ENCODE data around the gene PRKCE.

PRKCE gene

DNA sequence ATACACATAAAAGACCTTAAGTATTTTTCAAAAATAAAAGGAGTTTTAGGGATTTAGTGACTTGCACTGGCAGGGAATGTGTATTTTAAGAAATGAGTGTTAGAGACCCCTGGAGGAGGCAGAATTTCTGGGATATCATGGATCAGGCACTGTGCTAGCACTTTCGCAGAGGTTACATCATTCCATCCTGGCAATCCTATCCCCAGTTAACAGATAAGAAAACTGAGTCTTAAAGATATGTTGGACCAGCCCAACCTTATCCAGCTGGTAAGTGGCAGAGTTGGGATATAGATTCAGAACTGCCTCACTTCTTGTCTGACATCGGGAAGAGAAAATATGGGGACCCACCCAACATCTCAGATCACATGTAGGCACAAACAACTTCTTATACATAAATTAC, 485.5 kb downstream of the PRKCE start:
- no peak for DNase-seq

DNA sequence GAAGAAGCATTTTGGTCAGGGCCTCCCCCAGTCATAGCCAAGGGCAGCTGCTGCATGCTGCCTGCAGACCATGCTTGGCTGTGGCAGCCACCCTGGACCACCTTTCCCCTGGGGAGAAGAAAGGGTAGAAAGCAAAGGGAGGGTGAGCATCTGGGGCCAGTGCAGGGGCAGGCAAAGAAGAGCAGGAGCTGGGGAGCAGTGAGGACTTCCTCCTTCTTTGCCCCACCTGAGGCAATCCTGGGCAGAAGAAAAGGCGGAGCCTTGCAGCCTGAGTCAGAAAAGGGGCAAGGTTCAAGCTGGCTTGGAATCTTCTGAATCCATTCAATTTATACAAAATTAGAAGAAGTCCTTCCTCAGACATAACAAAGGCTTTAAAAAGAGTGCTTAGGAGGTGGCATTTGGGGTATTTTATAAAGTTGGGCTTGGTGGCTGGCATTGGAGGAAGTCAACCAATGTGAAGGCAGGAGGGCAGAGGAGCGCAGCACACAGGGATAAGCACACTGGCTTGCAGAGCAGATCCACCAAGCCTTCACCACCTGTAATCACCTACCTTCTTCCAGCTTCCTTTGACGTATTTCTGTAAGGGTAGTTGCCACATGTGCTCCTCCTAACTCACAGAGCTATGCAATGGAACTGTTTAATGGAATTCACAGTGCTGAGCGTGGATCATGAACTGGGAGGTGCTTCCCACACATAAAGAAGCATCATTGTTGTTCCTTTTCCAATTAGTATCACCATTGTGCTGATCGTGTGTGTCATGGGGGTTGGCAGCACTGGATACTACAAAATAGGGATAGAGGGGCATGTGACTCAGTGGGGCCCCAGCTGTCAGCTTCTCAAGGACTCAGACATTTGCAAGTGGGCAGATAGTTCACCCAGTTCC, 491.3 kb downstream of the PRKCE start:
- no peak for DNase-seq

DNA sequence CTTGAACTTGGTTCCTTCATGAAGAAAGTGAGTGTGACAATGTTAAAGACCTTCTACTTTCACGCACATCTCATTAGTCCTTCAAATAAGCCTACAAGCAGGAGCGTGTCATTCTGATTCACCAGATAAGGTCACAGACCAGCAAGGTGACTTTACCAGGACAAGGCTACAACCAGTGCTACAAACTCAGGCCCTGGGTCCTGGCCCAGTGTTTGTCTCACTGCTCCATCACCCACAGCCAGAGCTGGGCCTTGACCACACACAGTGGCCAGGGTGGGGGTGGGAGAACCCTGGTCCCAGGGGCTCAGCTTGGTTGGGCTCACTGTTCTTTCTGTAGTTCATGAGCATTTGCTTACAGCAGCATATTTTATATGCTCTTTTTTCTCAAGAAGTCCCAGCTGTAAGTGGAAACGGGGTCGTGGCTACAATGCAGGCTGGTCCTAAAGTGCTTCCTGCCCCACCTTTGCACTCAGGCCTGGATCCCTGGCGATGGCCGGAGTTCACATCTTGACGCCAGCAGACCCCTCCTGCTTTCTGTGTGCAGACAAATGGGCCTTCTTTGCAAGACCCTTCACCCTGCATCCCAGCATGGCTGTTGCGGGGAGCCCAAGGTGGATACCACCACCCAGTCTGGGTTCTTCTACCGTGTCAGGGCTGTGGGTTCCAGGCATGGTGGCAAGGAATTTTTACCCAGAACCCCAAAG, 492.1 kb downstream of the PRKCE start:
- DNase-seq: no peak

DNA sequence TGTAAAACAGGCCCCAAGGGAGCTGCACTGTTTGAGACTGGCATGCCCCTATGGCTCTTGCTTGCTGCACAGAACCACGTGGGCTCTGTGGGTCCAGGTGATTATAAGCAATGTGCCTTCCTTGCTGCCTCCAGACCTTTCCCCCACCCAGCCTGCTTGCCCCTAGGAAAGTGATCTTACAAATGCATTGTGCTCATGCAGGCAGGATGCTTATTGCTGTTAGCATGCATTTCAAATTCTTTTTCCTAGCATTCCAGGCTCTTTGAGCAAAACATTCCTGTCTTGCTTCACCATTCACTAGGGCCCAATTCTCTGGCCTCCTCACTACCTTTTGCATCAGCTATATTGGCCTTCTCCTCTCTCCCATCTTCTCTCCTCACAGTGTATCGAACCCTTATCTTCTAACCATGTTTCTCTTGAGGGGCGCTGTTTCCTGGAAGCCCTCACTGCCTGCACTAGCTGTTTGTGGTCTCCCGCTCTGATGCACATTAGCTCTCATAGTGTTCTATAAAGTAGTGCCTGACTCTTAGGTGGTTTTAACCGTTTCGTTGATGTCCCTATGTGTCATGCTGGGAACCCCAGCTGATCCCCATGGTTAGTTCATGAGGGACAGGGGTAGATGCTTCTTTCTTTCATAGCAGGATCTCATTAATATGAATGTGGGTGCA, 492.8 kb downstream of the PRKCE start:
- DNase-seq: no peak

DNA sequence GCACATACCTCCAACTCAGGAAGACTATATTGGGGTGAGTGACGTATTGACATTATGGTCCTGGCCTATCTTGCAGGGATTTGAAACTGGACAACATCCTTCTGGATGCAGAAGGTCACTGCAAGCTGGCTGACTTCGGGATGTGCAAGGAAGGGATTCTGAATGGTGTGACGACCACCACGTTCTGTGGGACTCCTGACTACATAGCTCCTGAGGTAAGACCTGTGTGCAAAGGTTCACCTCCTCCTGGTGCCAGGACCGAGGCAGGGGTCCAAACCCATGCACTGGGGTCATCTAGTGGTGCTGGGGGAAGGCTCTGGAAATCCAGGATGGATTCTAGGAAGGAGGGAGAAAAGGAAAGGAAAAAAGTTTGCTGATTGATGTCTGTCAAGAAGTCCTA, 493.5 kb downstream of the PRKCE start:
- DNase-seq: no peak

DNA sequence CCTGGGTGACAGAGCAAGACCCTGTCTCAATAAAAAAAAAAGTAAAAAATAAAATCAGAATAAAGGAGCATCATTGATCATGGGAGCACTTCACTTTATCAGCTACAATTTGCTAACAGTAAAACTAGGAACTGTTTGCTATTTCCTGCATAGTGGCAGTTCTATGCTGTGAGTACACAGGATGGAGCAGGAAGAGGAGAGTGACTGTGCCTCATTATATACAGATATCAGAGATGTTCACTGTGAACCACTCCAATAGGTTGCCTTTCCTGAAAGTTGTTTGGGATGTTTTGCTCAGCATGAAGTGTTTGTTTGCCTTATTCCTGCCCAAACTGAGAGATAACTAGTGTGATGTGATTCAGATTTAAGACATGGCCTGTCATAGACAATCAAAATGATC, 494.4 kb downstream of the PRKCE start:
- DNase-seq: no peak

DNA sequence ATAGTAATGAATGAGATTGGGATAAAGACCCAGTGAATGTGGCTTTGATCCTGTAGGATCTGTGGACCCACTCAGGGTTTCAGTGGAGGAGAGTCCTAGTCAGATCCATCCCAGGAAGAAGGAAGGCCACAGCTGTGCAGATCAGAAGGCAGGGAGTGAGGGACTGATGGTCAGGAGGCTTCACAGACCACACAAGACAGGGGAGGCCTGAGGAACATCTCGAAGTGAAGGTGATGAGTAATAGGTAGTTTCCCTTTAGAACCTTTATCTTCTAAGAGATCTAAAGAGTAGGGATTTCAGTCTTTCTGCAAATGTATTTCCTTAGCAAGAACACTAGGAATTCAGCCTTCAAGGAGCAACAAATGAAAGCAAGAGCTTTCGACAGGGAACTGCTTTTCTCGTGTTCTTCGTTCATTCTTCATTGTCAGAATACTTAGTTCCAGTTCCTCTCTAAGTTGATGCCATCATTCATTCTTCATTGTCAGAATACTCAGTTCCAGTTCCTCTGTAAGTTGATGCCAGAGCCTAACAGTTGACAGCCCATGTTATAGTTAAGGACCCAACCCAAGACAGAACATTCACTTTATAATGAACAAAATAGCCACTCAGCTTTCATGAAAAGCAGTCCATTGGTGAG, 495.5 kb downstream of the PRKCE start:
- DNase-seq: no peak

DNA sequence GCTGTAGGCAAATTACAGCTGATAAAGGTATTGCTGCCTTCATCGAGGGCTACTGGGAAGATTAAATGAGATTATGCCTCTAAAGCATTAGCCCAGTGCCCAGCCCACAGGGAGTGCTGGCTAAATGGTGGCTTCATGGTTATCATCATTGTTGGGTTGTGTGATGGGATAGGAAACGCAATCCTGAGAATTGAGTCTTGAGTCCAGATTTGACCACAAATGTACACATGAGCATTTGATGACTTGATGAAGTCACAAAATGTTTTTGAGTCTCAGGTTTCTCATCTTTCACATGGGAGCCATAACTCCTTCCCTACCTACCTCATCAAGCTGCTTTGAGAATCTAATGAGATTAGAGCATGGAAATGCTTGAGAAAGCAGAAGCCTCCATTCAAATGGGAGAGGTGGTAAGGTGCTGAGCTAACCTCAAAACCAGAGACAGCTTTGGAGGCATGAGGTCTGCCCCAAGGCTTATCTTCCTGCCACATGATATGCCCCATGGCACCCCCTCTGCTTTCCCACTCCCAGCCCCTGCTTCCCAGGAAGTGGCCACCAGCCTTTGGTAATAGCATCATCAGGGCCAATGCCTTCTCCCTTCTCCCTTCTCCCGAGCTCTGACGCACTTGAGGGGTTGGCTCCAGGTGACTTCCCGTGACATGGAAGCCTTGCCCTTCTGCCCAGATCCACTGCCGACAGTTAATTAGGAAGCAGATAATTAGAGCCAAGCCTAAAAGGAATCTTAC, 496.3 kb downstream of the PRKCE start:
- DNase-seq: no peak

DNA sequence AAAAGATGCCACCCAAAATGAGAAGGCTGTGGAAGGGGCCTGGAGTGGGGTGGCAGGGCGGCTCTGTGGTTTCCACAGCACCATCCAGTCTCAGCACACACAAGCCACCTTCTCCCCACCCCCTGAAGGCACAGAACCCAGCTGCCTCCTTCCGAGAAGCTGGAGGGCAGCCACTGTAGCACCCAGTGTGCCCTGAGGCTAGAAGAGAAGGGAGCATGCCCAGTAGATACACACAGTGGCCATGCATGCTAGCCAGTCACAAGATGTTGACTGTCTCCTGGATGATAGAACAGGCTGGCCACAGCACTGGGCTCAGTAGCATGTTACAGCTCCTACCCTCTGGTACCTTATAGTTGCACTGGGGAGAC, 496.9 kb downstream of the PRKCE start:
- no peak for DNase-seq

DNA sequence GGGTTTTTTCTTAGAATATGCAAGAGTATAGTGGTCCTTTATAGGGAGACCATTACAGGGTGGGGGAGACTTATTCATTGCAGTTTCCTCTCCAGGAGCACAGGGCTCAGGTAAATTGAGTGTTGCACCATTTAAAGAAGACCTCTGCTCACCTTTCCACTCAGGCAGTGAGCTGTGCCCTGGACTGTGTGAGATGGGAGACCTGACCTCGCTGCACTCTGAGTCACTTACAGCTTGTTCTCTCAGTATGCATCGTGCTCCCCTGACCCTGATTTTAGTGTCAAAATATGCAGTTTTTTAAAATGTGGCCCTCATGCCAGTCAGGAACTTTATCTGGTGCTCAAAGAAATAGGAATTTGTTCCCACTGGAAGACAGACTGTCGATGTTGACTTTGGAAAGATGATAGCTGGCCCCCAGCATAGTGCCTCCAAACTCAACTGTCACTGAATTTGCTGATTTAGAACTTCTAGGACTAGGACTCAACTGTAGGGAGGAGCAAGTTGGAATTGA, 499.0 kb downstream of the PRKCE start:
- DNase-seq: no peak

DNA sequence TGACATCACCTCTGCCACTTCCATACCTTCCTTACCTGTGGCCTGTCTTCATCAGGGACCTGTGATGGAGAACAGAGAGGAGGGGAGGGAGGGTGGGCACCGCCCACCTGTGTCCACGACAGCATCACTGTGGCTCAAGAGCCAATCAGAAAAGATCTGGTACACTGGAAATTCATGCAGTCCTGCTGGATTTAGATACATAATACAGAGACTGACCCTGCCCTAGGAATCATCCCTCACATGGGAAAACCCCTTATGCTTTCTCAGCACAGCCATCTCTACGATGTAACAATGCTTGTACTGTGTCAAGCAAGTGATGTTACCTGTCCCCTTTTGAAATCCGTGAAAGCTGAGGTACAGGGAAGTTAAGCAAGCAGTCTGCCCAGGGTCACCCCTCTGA, 500.1 kb downstream of the PRKCE start:
- no peak for DNase-seq

DNA sequence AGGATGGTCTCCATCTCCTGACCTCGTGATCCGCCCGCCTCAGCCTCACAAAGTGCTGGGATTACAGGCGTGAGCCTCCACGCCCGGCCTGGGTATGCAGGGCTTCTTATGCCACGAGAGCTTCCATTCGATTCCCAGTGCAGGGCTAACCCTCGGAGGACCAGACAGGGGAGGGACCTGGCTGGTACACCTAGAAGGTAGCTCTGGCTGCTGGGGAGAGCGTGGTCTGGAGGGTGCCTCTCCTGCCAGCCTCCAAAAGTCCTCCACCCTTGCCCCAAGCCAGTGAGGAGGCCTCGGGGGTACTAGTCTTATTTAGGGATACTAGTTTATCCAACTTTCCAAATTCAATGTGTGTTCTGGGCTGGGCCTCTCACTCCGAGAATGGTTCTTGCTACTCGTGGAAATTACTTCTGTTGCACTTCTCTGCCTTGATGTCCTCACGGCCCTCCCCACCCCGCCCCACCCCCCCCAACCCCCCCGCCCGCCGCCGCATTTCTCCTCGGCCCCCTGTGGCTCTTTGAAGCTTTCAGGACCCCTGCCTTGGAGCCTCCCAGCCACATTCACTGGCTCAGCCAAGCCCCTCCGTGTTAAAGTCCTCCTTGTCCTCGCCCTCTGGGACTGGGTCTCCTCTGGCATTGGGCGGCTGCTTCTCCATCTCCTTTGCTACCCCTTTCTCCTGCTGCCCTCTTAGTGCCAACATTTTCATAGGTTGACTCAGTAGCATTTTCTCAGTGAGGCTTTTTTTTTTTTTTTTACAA, 502.7 kb downstream of the PRKCE start:
- no peak for DNase-seq

DNA sequence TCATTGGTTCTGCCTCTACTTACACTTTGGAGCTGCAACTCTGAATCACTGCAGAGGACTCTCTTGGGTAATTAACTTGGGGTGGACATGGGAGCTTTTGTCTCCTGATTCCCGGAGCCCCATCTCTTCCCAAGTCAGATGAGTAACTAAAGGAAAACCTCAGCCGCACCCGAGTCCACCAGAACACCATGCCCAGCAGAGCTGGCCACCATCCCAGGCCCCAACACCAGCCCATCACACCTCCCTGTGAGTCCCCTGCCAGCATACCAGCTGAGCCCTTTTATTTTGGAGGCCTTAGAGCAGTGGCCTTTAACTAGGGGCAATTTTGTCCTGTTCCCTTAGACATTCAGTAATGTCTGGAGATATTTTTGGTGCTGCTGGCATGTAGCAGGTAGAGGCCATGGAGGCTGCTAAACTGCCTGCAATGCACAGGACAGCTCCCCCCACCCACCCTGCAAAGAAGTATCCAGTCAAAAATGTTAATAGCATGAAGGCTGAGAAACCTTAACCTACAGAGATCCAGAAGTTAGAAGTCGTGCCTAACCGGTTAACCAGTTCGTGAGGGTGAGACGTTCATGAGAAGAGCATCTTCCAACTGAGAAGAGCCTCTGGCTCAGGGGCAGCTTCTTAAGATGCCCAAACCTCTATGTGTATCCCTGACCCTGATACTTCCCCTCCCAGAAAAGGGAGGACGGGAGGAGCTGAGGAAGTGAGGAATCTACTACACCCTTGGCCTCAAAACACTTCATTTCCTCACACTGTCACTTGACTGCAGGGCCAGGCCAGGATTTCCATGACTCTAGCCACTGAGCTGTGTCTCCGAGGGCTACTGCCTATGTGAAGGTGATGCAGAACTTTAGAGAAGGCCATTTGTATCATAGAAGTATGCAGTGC, 505.8 kb downstream of the PRKCE start:
- no peak for DNase-seq

DNA sequence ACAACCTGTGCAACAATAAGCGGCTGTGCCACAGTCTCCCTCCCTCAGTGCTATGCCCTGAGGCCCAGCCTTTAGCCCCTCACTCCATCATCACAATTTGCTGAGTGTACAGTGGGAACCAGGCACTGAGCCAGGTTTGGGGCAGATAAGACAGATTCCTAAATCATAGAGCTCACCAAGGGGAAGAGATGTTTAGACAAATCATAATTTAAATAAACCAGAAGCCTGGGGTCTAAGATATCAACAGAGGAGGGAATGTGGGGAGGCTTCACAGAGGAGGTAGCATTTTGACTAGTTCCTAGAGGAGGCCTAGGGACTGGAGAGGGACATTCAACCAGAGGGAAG, 506.5 kb downstream of the PRKCE start:
- no peak for DNase-seq

DNA sequence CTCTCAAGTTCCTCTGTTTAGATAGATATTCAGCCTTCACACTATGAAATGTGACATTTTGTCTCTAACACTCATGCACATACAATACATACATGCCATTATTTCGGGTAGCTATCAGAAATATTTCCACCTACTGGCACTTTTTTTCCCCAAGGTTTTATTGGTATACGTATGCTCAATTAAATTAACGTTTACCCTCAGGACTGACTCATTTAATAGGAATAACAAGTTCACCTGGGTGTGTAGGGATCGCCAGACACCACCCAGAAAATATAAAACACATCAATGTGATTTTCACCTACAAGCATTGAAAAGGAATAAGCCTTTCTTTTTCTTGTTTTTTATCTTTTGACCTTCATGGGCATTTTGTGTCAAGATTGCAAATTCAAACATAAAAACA, 507.2 kb downstream of the PRKCE start:
- no peak for DNase-seq

DNA sequence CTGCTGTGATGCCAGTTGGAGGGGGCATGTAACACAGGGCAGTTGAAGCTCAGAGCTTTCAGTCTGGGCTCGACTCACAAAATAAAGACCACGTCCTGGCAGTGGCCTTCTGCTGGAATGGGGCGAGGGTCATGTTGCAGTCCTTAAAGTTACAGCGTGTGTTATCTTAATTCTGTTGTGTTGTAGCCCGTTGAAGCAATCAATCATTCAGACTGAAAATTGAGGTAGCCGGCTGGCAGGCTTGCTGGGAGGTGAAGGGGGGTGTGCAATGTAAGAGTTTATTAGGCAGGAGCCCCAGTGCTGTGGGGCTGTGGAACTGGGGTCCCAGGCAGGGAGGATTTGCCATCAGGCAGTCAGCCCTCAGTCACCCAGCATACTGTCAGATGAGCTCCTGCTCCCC, 508.9 kb downstream of the PRKCE start:
- no peak for DNase-seq

DNA sequence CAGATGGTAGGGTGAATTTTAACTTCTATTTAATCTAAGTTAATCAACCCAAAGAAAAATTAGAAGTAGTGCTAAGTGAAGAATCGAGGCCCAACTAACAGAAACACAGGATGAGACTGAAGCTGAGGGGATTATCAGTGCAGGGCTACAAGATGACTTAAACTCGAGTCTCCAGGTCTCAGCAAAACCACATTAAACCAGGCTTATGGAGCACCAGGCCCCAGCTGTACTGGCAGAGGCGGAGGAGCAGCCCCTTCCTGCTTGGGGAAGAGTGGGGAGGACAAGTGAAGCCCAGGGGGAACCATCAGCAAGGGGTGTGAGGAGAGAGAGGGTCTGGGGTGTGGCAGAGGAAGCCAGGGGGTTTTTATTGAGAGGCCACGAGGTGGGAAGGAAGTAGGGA, 509.8 kb downstream of the PRKCE start:
- DNase-seq: no peak

DNA sequence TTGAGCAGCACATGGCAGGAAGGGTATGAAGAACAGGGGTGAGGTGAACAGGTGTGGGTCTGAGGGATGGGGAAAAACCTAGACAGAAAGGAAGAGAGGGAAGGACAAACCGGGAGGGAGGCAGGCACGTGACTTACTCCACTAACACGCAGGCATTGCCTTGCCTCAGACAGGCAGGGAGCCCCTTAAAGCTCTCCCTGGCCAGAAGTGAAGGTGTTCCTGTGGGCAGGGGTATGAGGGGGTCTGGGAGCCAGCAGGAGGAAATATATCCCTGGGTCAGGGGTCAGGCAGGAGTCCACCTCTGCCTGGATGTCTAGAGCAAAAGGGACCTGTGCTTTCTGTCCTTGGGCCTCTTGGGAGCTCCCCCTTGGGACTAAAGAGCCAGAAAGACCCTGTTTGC, 510.4 kb downstream of the PRKCE start:
- no peak for DNase-seq

DNA sequence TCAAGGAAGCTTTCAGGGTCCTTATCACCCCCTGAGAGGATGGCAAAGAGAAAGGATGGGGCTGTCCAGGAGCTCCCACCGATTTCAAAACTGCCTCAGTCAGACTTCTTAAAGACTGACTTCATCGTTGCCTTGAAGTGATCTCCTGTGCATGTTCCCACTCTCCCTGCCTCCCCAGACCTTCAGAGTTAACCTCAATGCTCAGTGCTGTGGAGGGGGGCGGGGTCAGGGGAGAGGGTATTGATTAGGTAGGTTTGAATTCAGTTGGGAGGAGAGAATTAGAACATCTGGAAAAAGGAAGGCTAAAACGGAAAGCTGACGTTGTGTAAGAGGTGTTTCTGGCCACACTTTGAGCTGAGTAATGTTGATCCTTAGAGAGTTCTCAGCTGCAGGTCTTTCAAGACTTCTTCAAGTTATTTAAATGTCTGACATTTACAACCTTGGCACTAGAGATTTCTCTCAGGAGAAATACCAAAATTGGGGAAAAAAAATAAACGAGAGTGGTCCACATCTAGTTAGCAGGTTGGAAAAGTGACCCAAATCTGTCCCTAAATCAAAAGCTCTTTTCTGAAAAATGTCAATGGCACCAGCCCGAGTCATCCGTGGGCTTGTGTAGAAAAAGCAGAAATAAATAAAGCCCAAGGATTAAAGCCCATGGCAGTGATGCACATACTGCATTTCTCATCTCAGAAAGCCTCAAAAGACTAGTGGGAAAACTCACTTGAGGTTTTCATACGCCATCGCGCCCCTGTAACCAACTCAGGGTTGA, 511.0 kb downstream of the PRKCE start:
- DNase-seq: no peak

DNA sequence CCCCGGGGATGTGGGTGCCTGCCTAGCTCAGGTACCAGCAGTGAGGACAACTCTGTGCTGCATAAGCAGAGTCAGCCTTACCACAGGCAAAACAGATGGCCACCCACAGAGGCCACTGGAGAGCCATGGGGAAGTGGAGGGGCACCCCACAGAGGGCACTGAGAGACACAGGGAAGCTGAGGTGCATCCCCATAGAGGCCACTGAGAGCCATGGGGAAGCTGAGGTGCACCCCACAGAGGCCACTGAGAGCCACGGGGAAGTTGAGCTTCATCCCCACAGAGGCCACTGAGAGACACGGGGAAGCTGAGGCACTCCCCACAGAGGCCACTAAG, 511.6 kb downstream of the PRKCE start:
- no peak for DNase-seq
